PC-3 (cell line): ENCODE measurements around the gene TRIAP1. TPM values are rescaled to one million over a fixed set of nuclear protein-coding genes. Genes with fewer than 3 reads are reported as not detected.

Source experiments
- ATAC-seq: fragments of 200-7000 bp; cut with Tn5 transposase; 2 replicates; pipeline ENCODE4 v1.9.1; 2020; ENCODE audit warnings: mild to moderate bottlenecking, moderate library complexity
- BruUV-seq: library from RNA; stranded (reverse); fragments of 400-500 nt; replicated peaks from 2 replicates; lab custom pipeline; 2021; lab: Mats Ljungman, UMichigan
- CTCF ChIA-PET: fragments of 300-600 bp; sonication (Branson Sonifier 250); formaldehyde crosslinking; loops from one replicate; lab custom pipeline; 2022; ENCODE audit warnings: antibody characterized with exemption; lab: Charles Lee
- POLR2A ChIA-PET: fragments of 300-600 bp; sonication (Branson Sonifier 250); formaldehyde crosslinking; loops from one replicate; lab custom pipeline; 2022; ENCODE audit warnings: antibody characterized with exemption; ENCODE audit not compliant: unreplicated experiment; lab: Charles Lee
- DNase-seq: peaks from one replicate; pipeline ENCODE4 v3.0.0-alpha.2; 2015
- H2AFZ ChIP-seq: fragments of 300-600 bp; sonication (generic); 2 replicates; pipeline ENCODE4 v1.6.0; 2016; ENCODE audit warnings: antibody characterized with exemption, low read length
- H3F3A ChIP-seq: fragments of 300-600 bp; sonication (generic); one replicate; pipeline ENCODE4 v1.6.0; 2017; ENCODE audit warnings: antibody characterized with exemption, low read length, control low read depth, mild to moderate bottlenecking; ENCODE audit not compliant: unreplicated experiment
- H3K27ac ChIP-seq: fragments of 300-600 bp; sonication (generic); 2 replicates; pipeline ENCODE4 v1.5.1; 2016; ENCODE audit warnings: mild to moderate bottlenecking, low read length
- H3K27me3 ChIP-seq: fragments of 300-600 bp; sonication (generic); 2 replicates; pipeline ENCODE4 v1.6.1; 2016; ENCODE audit warnings: low read length, mixed read lengths
- H3K36me3 ChIP-seq: fragments of 300-600 bp; sonication (generic); 2 replicates; pipeline ENCODE4 v1.6.1; 2016; ENCODE audit warnings: low read depth, mixed run types, low read length, mixed read lengths
- H3K4me1 ChIP-seq: fragments of 300-600 bp; sonication (generic); 2 replicates; pipeline ENCODE4 v1.5.1; 2016; ENCODE audit warnings: low read length; ENCODE audit not compliant: insufficient read depth
- H3K4me2 ChIP-seq: fragments of 300-600 bp; sonication (generic); 2 replicates; pipeline ENCODE4 v1.6.0; 2016; ENCODE audit warnings: low read length
- H3K4me3 ChIP-seq: fragments of 300-600 bp; sonication (generic); 2 replicates; pipeline ENCODE4 v1.5.1; 2016; ENCODE audit warnings: mild to moderate bottlenecking, low read length, mixed read lengths
- H3K79me2 ChIP-seq: fragments of 300-600 bp; sonication (generic); 2 replicates; pipeline ENCODE4 v1.6.1; 2017; ENCODE audit warnings: low read length, mixed read lengths
- H3K9ac ChIP-seq: fragments of 300-600 bp; sonication (generic); 2 replicates; pipeline ENCODE4 v1.6.0; 2016; ENCODE audit warnings: mild to moderate bottlenecking, low read length
- H3K9me2 ChIP-seq: fragments of 300-600 bp; sonication (generic); replicated peaks from 2 replicates; pipeline ENCODE4 v1.6.1; 2016; ENCODE audit warnings: mixed run types, low read length, mixed read lengths
- H3K9me3 ChIP-seq: fragments of 300-600 bp; sonication (generic); 2 replicates; pipeline ENCODE4 v1.6.1; 2016; ENCODE audit warnings: low read length, mixed read lengths
- H4K20me1 ChIP-seq: fragments of 300-600 bp; sonication (generic); 2 replicates; pipeline ENCODE4 v1.6.1; 2016; ENCODE audit warnings: low read length, mixed read lengths
- CTCF ChIP-seq: fragments of 300-600 bp; sonication (generic); conservative IDR thresholded peaks from 2 replicates; pipeline ENCODE4 v1.5.1; 2017; ENCODE audit warnings: antibody characterized with exemption, low read depth, mild to moderate bottlenecking, low read length
- EZH2 ChIP-seq: fragments of 300-600 bp; sonication (generic); IDR thresholded peaks from one replicate; pipeline ENCODE4 v1.6.1; 2017; ENCODE audit warnings: antibody characterized with exemption, mild to moderate bottlenecking, low read length; ENCODE audit not compliant: unreplicated experiment
- intact Hi-C: fragments of 100-400 bp; cut with micrococcal nuclease; formaldehyde crosslinking; loops from 2 replicates; pipeline ENCODE4 v1.9.0; 2023
- total RNA-seq: library from RNA; depleted of rRNA; stranded (reverse); fragments of >200 nt; gene quantifications from 2 replicates; pipeline ENCODE4 v1.2.3, GENCODE V29; 2014

TRIAP1 gene
- total RNA-seq, 1 experiment from 2014 or later = 34.5 TPM

DNA sequence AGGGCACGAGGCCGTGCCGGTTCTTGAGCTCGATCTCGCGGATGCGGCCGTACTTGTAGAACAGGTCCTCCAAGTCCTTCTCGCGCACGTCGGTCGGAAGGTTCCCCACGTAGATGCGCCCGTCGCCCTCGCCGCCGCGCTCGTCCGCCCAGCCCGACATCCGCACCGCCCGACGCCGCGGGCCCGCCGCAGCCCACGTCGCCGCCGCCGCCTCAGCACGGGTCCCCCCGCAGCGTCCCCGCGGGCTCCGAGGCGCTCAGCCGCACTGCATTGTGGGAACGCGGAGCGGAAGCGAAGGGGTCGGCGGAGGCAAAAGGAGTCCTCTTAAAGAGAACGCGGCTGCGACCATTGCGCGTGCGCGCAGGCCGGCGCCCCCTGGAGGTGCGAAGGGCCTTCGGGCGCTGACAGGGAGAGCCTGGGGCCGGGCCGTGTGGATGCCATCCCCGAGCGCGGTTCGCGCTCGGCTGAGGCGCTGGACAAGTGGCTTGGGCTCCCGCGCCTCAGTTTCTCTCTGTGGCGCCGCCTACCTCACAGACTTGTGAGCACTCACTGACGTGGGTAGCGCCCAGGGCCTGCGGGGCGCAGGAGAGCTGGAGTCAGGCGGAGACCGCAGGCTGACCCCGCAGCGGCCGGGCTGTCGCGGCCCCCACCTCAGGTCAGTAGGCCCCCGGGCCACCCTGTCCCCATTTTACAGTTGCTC is 23.4 kb upstream of the TRIAP1 start, which contains the start of gene SRSF9:
TSS of gene SRSF9 (minus strand) at position 299 of the 700 bp plus-strand sequence. CDS start at position 160, 139 bp downstream.
- peak within 1 kb of the TSS; percentile 66 for H3K27ac ChIP-seq
- ChIA-PET CTCF (interaction anchor here (0.6 kb wide), 1 partner anchor 19 kb away, joined by 4 read pairs; no protein-coding TSS in a partner anchor), POLR2A (interaction anchor here (0.6 kb wide), 1 partner anchor 28 kb away, joined by 3 read pairs; no protein-coding TSS in a partner anchor)
- no peaks in the 10 kb centered on the region for H3K9me2 ChIP-seq
- peak within 1 kb of the TSS; percentile 95 for H3K4me2 ChIP-seq
- no peaks in the 10 kb centered on the region for H3K27me3 ChIP-seq
- peak within 1 kb of the TSS; percentile 86 for H2AFZ ChIP-seq
- H3K4me3 ChIP-seq = peak within 1 kb of the TSS; percentile 95
- TF ChIP-seq CTCF = peak; percentile 92
- TF ChIP-seq EZH2 = no peak
- peak; percentile 98 for DNase-seq
- H4K20me1 ChIP-seq = peaks cover 36% of the 10 kb centered on the region
- H3F3A ChIP-seq = peaks cover 5% of the 10 kb centered on the region
- H3K36me3 ChIP-seq = peaks cover 18% of the 10 kb centered on the region
- ATAC-seq = peak; percentile 78
- H3K4me1 ChIP-seq = peaks cover 34% of the 10 kb centered on the region
- no TSS peak for BruUV-seq
- no peaks in the 10 kb centered on the region for H3K9me3 ChIP-seq
- peaks cover 82% of the 10 kb centered on the region for H3K79me2 ChIP-seq
- intact Hi-C loops = loop anchor here (2.0 kb wide), 2 partner anchors 31 to 59 kb away; partner anchors contain the start of genes COQ5 and COX6A1
- H3K9ac ChIP-seq = peak within 1 kb of the TSS; percentile 87

GRCh38 chr12:120468821-120469449 is 22.8 kb upstream of the TRIAP1 start:
- H3K79me2 ChIP-seq = peaks cover 89% of the 10 kb centered on the region
- H3K36me3 ChIP-seq = peaks cover 25% of the 10 kb centered on the region
- H3K4me3 ChIP-seq = peak overlapping the region; percentile 95
- BruUV-seq = no TSS peak
- peak overlapping the region; percentile 87 for H3K9ac ChIP-seq
- H3K4me2 ChIP-seq = peak overlapping the region; percentile 95
- DNase-seq (no peak), ATAC-seq (peak; percentile 11)
- peak overlapping the region; percentile 41; the same call in 1 of the 2 replicates for H2AFZ ChIP-seq
- CTCF ChIA-PET = no interaction called here
- no peaks in the 10 kb centered on the region for H3K9me2 ChIP-seq
- POLR2A ChIA-PET = interaction anchor here (0.6 to 1.0 kb wide), 3 partner anchors 27 to 69 kb away, joined by 3 to 4 read pairs (median 3); partner anchors contain the start of gene DYNLL1
- intact Hi-C loops = loop anchor here (2.0 kb wide), 2 partner anchors 30 to 60 kb away; partner anchors contain the start of genes COQ5 and COX6A1
- H3F3A ChIP-seq = peaks cover under 1% of the 10 kb centered on the region
- peaks cover 42% of the 10 kb centered on the region for H4K20me1 ChIP-seq
- no peaks in the 10 kb centered on the region for H3K27me3 ChIP-seq
- peak overlapping the region; percentile 66 for H3K27ac ChIP-seq
- TF ChIP-seq CTCF (0 out of 2 replicates have a peak, but pooled peaks have one; percentile 8), EZH2 (no peak)
- no peaks in the 10 kb centered on the region for H3K9me3 ChIP-seq
- peaks cover 30% of the 10 kb centered on the region for H3K4me1 ChIP-seq
